Neural progenitor cell (in vitro differentiated cells): ENCODE results near the gene PIK3CB. TPM values are rescaled to one million over a fixed set of nuclear protein-coding genes. Genes with fewer than 3 reads are reported as not detected.

ENCODE experiments used
- DNase-seq: peaks from one replicate; pipeline ENCODE4 v3.0.0-alpha.2; 2016; ENCODE audit warnings: low spot score
- H2AFZ ChIP-seq: fragments of 200-600 bp; sonication (generic); replicated peaks from 2 replicates; pipeline ENCODE4 v1.6.1; 2016; ENCODE audit warnings: antibody characterized with exemption
- H3F3A ChIP-seq: fragments of 200-600 bp; sonication (generic); 2 replicates; pipeline ENCODE4 v1.6.1; 2016; ENCODE audit warnings: antibody characterized with exemption, low read depth
- H3K27ac ChIP-seq: fragments of 200-600 bp; sonication (generic); 2 replicates; pipeline ENCODE4 v1.5.1; 2016; ENCODE audit warnings: mild to moderate bottlenecking
- H3K27me3 ChIP-seq: fragments of 200-600 bp; sonication (generic); 2 replicates; pipeline ENCODE4 v1.6.1; 2016; ENCODE audit warnings: mild to moderate bottlenecking, moderate library complexity
- H3K36me3 ChIP-seq: fragments of 200-600 bp; sonication (generic); 2 replicates; pipeline ENCODE4 v1.5.1; 2016
- H3K4me1 ChIP-seq: fragments of 200-600 bp; sonication (generic); 2 replicates; pipeline ENCODE4 v1.6.1; 2016; ENCODE audit warnings: mixed run types
- H3K4me2 ChIP-seq: fragments of 200-600 bp; sonication (generic); 2 replicates; pipeline ENCODE4 v1.6.1; 2016
- H3K4me3 ChIP-seq: fragments of 200-600 bp; sonication (generic); 2 replicates; pipeline ENCODE4 v1.5.1; 2016
- H3K79me2 ChIP-seq: fragments of 200-600 bp; sonication (generic); 2 replicates; pipeline ENCODE4 v1.6.1; 2016; ENCODE audit warnings: low read depth
- H3K9ac ChIP-seq: fragments of 200-600 bp; sonication (generic); 2 replicates; pipeline ENCODE4 v1.6.1; 2016
- H3K9me3 ChIP-seq: fragments of 200-600 bp; sonication (generic); 2 replicates; pipeline ENCODE4 v1.5.1; 2016; ENCODE audit warnings: low read depth
- H4K20me1 ChIP-seq: fragments of 200-600 bp; sonication (generic); 2 replicates; pipeline ENCODE4 v1.6.1; 2016; ENCODE audit warnings: low read depth
- H3K27ac Mint-ChIP-seq: 3 replicates; pipeline ENCODE4 v1.8.0; 2021; ENCODE audit warnings: mixed read lengths
- H3K27me3 Mint-ChIP-seq: 2 replicates; pipeline ENCODE4 v1.8.0; 2022; ENCODE audit warnings: low read depth, mild to moderate bottlenecking, inconsistent platforms, moderate library complexity, mixed read lengths; ENCODE audit not compliant: insufficient read depth
- H3K36me3 Mint-ChIP-seq: 3 replicates; pipeline ENCODE4 v1.8.0; 2021; ENCODE audit warnings: mixed read lengths
- H3K4me1 Mint-ChIP-seq: 3 replicates; pipeline ENCODE4 v1.8.0; 2021; ENCODE audit warnings: mixed read lengths
- H3K4me3 Mint-ChIP-seq: 3 replicates; pipeline ENCODE4 v1.8.0; 2021; ENCODE audit warnings: mild to moderate bottlenecking, moderate library complexity, mixed read lengths
- H3K9me3 Mint-ChIP-seq: 3 replicates; pipeline ENCODE4 v1.8.0; 2020; ENCODE audit warnings: mixed read lengths
- CTCF ChIP-seq: fragments of 200-600 bp; sonication (generic); IDR thresholded peaks from 2 replicates; pipeline ENCODE4 v1.5.1; 2017; ENCODE audit warnings: antibody characterized with exemption, mild to moderate bottlenecking
- EZH2 ChIP-seq: fragments of 200-600 bp; sonication (generic); IDR thresholded peaks from 2 replicates; pipeline ENCODE4 v1.6.1; 2017; ENCODE audit warnings: antibody characterized with exemption, mild to moderate bottlenecking, moderate library complexity
- EZH2phosphoT487 ChIP-seq: fragments of 200-600 bp; sonication (generic); IDR thresholded peaks from 2 replicates; pipeline ENCODE4 v1.6.1; 2017; ENCODE audit warnings: antibody characterized with exemption
- total RNA-seq: library from RNA; depleted of rRNA; stranded (reverse); fragments of >200 nt; gene quantifications from 2 replicates; pipeline ENCODE4 v1.2.3, GENCODE V29; 2015; ENCODE audit warnings: low replicate concordance

The PIK3CB gene
- total RNA-seq, 1 donor from 2014 or later = 17.7 TPM

DNA sequence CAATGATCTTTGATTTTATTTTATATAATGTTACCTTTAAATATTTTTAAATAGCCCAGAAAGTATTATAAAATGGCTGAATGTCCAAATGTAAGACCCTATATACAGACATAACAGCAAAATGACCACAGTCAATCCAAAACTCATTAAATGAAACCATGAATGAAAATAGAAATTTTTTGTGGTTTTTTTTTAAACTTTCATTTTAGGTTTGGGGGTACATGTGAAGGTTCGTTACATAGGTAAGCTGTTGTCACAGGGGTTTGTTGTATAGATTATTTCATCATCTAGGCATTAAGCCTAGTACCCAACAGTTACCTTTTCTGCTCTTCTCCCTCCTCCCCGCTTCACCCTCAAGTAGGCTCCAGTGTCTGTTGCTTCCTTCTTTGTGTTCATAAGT is 117.4 kb downstream of the PIK3CB start:
- no peaks in the 10 kb centered on the region for H3K4me1 Mint-ChIP-seq
- no peaks in the 10 kb centered on the region for H3K9me3 Mint-ChIP-seq
- no peaks in the 10 kb centered on the region for H3K9me3 ChIP-seq

GRCh38 chr3:138712086-138712485 is 122.6 kb downstream of the PIK3CB start:
- H3K27me3 ChIP-seq = no peaks in the 10 kb centered on the region
- no peak overlapping the region for H3K4me3 ChIP-seq
- no peak overlapping the region for H3K27ac ChIP-seq
- no peak for DNase-seq
- H3K9ac ChIP-seq = no peak overlapping the region
- H2AFZ ChIP-seq = no peak overlapping the region
- no peaks in the 10 kb centered on the region for H3K36me3 ChIP-seq
- TF ChIP-seq EZH2 (no peak), CTCF (no peak), EZH2phosphoT487 (no peak)
- no peaks in the 10 kb centered on the region for H3K4me1 ChIP-seq
- H4K20me1 ChIP-seq = no peaks in the 10 kb centered on the region
- no peaks in the 10 kb centered on the region for H3K9me3 Mint-ChIP-seq
- no peak overlapping the region for H3K4me3 Mint-ChIP-seq
- no peaks in the 10 kb centered on the region for H3K4me1 Mint-ChIP-seq
- H3K27me3 Mint-ChIP-seq = no peaks in the 10 kb centered on the region
- H3K4me2 ChIP-seq = no peak overlapping the region
- no peak overlapping the region for H3K27ac Mint-ChIP-seq
- H3F3A ChIP-seq = peaks cover 6% of the 10 kb centered on the region
- H3K9me3 ChIP-seq = no peaks in the 10 kb centered on the region
- peaks cover 10% of the 10 kb centered on the region for H3K36me3 Mint-ChIP-seq
- H3K79me2 ChIP-seq = no peaks in the 10 kb centered on the region

More for the DNA sequence above, 117.4 kb downstream of the PIK3CB start:
- H3K27ac ChIP-seq = no peak overlapping the region
- H4K20me1 ChIP-seq = no peaks in the 10 kb centered on the region
- no peak overlapping the region for H3K4me3 ChIP-seq
- TF ChIP-seq CTCF = no peak
- TF ChIP-seq EZH2 = no peak
- TF ChIP-seq EZH2phosphoT487 = no peak
- no peaks in the 10 kb centered on the region for H3K4me1 ChIP-seq
- no peaks in the 10 kb centered on the region for H3K79me2 ChIP-seq
- Mint-ChIP-seq H3K36me3 (peaks cover 14% of the 10 kb centered on the region), H3K27me3 (no peaks in the 10 kb centered on the region), H3K4me3 (no peak overlapping the region), H3K27ac (no peak overlapping the region)
- peaks cover 6% of the 10 kb centered on the region for H3F3A ChIP-seq
- H3K36me3 ChIP-seq = no peaks in the 10 kb centered on the region
- no peak overlapping the region for H2AFZ ChIP-seq
- H3K4me2 ChIP-seq = no peak overlapping the region
- no peak for DNase-seq
- H3K9ac ChIP-seq = no peak overlapping the region
- H3K27me3 ChIP-seq = no peaks in the 10 kb centered on the region

DNA sequence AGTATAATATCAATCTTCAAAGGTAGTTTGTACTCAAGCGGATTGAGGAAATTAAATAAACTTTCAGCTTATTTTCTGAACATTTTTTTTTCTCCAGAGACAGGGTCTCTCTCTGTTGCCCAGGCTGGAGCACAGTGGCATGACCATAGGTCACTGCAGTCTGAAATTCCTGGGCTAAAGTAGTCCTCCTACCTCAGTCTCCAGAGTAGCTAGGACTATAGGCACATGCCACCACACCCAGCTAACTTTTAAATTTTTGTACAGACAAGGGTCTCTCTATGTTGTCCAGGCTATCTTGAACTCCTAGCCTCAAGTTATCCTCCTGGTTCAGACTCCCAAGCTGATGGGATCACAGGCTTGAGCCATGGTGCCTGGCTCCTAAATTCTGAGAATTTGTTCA is 129.1 kb downstream of the PIK3CB start:
- Histone ChIP-seq H3K4me1 (no peaks in the 10 kb centered on the region), H3K79me2 (no peaks in the 10 kb centered on the region), H3K36me3 (no peaks in the 10 kb centered on the region), H3K4me2 (no peak overlapping the region), H3K9ac (no peak overlapping the region), H3K4me3 (no peak overlapping the region), H3K27ac (no peak overlapping the region), H3K27me3 (no peaks in the 10 kb centered on the region), H2AFZ (no peak overlapping the region), H4K20me1 (no peaks in the 10 kb centered on the region), H3F3A (no peaks in the 10 kb centered on the region), H3K9me3 (no peaks in the 10 kb centered on the region)
- H3K4me1 Mint-ChIP-seq = no peaks in the 10 kb centered on the region
- H3K27me3 Mint-ChIP-seq = no peaks in the 10 kb centered on the region
- H3K9me3 Mint-ChIP-seq = no peaks in the 10 kb centered on the region
- TF ChIP-seq EZH2phosphoT487 (no peak), EZH2 (no peak), CTCF (no peak)
- DNase-seq = no peak
- no peak overlapping the region for H3K27ac Mint-ChIP-seq
- H3K4me3 Mint-ChIP-seq = no peak overlapping the region
- peaks cover 14% of the 10 kb centered on the region for H3K36me3 Mint-ChIP-seq
